Esophagus squamous epithelium (tissue), 5 donors: Measurements from ENCODE around the gene MYO9B. TPM values are rescaled to one million over a fixed set of nuclear protein-coding genes. Genes with fewer than 3 reads are reported as not detected.

Source experiments
- DNase-seq: peaks from one replicate; lab custom pipeline; 2025; lab: John Stamatoyannopoulos, UW
- H3K27ac ChIP-seq, 4 donors: fragments of 200-600 bp; sonication (generic); one replicate each; pipeline ENCODE4 v1.5.1; 2016 to 2019; ENCODE audit warnings: mild to moderate bottlenecking in 1 of 4
- H3K27me3 ChIP-seq, 4 donors: fragments of 200-600 bp; sonication (generic); 1 replicate in 3 of 4; 2 replicates in 1 of 4; pipeline versions ENCODE4 v1.5.1 to v1.6.0; 2017 to 2021; ENCODE audit warnings: antibody characterized with exemption in 1 of 4
- H3K36me3 ChIP-seq, 3 donors: fragments of 200-600 bp; sonication (generic); one replicate each; pipeline ENCODE4 v1.5.1; 2016 to 2019
- H3K4me1 ChIP-seq, 3 donors: fragments of 200-600 bp; sonication (generic); one replicate each; pipeline ENCODE4 v1.5.1; 2017 to 2019
- H3K4me3 ChIP-seq, 4 donors: fragments of 200-600 bp; sonication (generic); 1 replicate in 3 of 4; 2 replicates in 1 of 4; pipeline ENCODE4 v1.5.1; 2016 to 2019; ENCODE audit warnings: mild to moderate bottlenecking in 2 of 4, moderate library complexity in 1 of 4
- H3K9me3 ChIP-seq, 3 donors: fragments of 200-600 bp; sonication (generic); one replicate each; pipeline ENCODE4 v1.5.1; 2016 to 2019
- POLR2A ChIP-seq, 4 donors: fragments of 450-650 bp; IDR thresholded peaks; one replicate each; pipeline ENCODE4 v1.6.1; 2017; ENCODE audit warnings: antibody characterized with exemption in 4 of 4, mild to moderate bottlenecking in 4 of 4, moderate library complexity in 3 of 4
- WGBS, 2 donors: methylation state at CpG; one replicate each; pipeline ENCODE4 v1.1.5; 2018; 5-methylcytosine and 5-hydroxymethylcytosine counted together
- intact Hi-C: fragments of 100-400 bp; cut with DNase I; formaldehyde crosslinking; loops from one replicate; pipeline ENCODE4 v1.15.0; 2022
- total RNA-seq, 4 donors: library from RNA; depleted of rRNA; stranded (reverse); fragments of >200 nt; gene quantifications; one replicate each; pipeline ENCODE4 v1.1.0, GENCODE V29; 2016
- TF ChIP-seq, protein P1 (sequence below), 6 experiments: fragments of 450-650 bp in 4 of 6; fragments of 200-600 bp in 2 of 6; sonication (generic) in 2 of 6; IDR thresholded peaks; one replicate each; pipeline ENCODE4 v1.5.1; 2016 to 2019; ENCODE audit warnings: antibody characterized with exemption in 6 of 6, mild to moderate bottlenecking in 4 of 6, moderate library complexity in 4 of 6
- donor health status: DM: yes; HTN: yes; CAD: no.

The MYO9B gene
- total RNA-seq, 4 donors from 2014 or later, result 25.5 to 60.5 (median 39.5) TPM

- Histone ChIP-seq H3K36me3 (no peaks in the 10 kb centered on the region), H3K4me3 (no peak overlapping the region), H3K4me1 (peaks cover 0 to 1% (median 0%) of the 10 kb centered on the region in 3 donors), H3K27ac (no peak overlapping the region), H3K27me3 (no peaks in the 10 kb centered on the region), H3K9me3 (peaks cover 0 to 9% (median 0%) of the 10 kb centered on the region in 3 donors)
- no peak for TF ChIP-seq POLR2A (IDR thresholded peaks at IDR 0.05)
- TF ChIP-seq, protein P1, sequence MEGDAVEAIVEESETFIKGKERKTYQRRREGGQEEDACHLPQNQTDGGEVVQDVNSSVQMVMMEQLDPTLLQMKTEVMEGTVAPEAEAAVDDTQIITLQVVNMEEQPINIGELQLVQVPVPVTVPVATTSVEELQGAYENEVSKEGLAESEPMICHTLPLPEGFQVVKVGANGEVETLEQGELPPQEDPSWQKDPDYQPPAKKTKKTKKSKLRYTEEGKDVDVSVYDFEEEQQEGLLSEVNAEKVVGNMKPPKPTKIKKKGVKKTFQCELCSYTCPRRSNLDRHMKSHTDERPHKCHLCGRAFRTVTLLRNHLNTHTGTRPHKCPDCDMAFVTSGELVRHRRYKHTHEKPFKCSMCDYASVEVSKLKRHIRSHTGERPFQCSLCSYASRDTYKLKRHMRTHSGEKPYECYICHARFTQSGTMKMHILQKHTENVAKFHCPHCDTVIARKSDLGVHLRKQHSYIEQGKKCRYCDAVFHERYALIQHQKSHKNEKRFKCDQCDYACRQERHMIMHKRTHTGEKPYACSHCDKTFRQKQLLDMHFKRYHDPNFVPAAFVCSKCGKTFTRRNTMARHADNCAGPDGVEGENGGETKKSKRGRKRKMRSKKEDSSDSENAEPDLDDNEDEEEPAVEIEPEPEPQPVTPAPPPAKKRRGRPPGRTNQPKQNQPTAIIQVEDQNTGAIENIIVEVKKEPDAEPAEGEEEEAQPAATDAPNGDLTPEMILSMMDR (IDR thresholded peaks at IDR 0.05), result no peak
- 59 to 66% methylated on average over 5 to 9 of the region's 18 CpGs for WGBS, 2 donors
- intact Hi-C loops, result no loop called here
- no peak for DNase-seq
Measured at GRCh38 chr19:17255150-17255621, 179.6 kb downstream of the MYO9B start.

- H3K27me3 ChIP-seq, result no peaks in the 10 kb centered on the region
- H3K4me1 ChIP-seq, result peaks cover 0 to 7% (median 0%) of the 10 kb centered on the region in 3 donors
- H3K36me3 ChIP-seq, result no peaks in the 10 kb centered on the region
- H3K9me3 ChIP-seq, result peaks cover 0 to 9% (median 0%) of the 10 kb centered on the region in 3 donors
- intact Hi-C loops, result no loop called here
- DNase-seq, result no peak
- no peak overlapping the region for H3K27ac ChIP-seq
- H3K4me3 ChIP-seq, result no peak overlapping the region
- TF ChIP-seq, protein P1 (IDR thresholded peaks at IDR 0.05), result no peak
- no peak for TF ChIP-seq POLR2A (IDR thresholded peaks at IDR 0.05)
- 65 to 68% methylated on average over 2 of the region's 3 CpGs for WGBS, 2 donors
Measured at GRCh38 chr19:17256130-17256529, 180.6 kb downstream of the MYO9B start.

GRCh38 chr19:17259118-17259780 is 183.7 kb downstream of the MYO9B start:
- H3K27ac ChIP-seq, result no peak overlapping the region
- H3K4me3 ChIP-seq, result no peak overlapping the region
- H3K9me3 ChIP-seq, result peaks cover 0 to 9% (median 0%) of the 10 kb centered on the region in 3 donors
- no peaks in the 10 kb centered on the region for H3K27me3 ChIP-seq
- TF ChIP-seq POLR2A (IDR thresholded peaks at IDR 0.05), result no peak
- TF ChIP-seq, protein P1 (IDR thresholded peaks at IDR 0.05), result no peak
- no peak for DNase-seq
- peaks cover 0 to 8% (median 0%) of the 10 kb centered on the region in 3 donors for H3K4me1 ChIP-seq
- intact Hi-C loops, result no loop called here
- no peaks in the 10 kb centered on the region for H3K36me3 ChIP-seq
- 87 to 98% methylated on average over 5 to 8 of the region's 9 CpGs for WGBS, 2 donors

- intact Hi-C loops, result no loop called here
- Histone ChIP-seq H3K9me3 (peaks cover 0 to 9% (median 0%) of the 10 kb centered on the region in 3 donors), H3K4me1 (peaks cover 0 to 8% (median 0%) of the 10 kb centered on the region in 3 donors), H3K27ac (no peak overlapping the region), H3K27me3 (no peaks in the 10 kb centered on the region), H3K36me3 (no peaks in the 10 kb centered on the region), H3K4me3 (no peak overlapping the region)
- WGBS, 2 donors, result 80% methylated on average over 1 of the region's 1 CpG; no CpG with 5 or more reads in 1 of the 2 donors
- DNase-seq, result no peak
- no peak for TF ChIP-seq POLR2A (IDR thresholded peaks at IDR 0.05)
- TF ChIP-seq, protein P1 (IDR thresholded peaks at IDR 0.05), result no peak
Measured at GRCh38 chr19:17259934-17260333, 184.4 kb downstream of the MYO9B start.

GRCh38 chr19:17260842-17261325 is 185.3 kb downstream of the MYO9B start:
- Histone ChIP-seq H3K27me3 (no peaks in the 10 kb centered on the region), H3K27ac (no peak overlapping the region), H3K36me3 (no peaks in the 10 kb centered on the region), H3K9me3 (peaks cover 0 to 9% (median 0%) of the 10 kb centered on the region in 3 donors), H3K4me1 (peaks cover 0 to 12% (median 0%) of the 10 kb centered on the region in 3 donors), H3K4me3 (no peak overlapping the region)
- intact Hi-C loops, result no loop called here
- no peak for DNase-seq
- WGBS, 2 donors, result 7 to 17% methylated on average over 15 of the region's 15 CpGs
- TF ChIP-seq, protein P1 (IDR thresholded peaks at IDR 0.05), result peak; percentile 85 to 95 (median 90)
- TF ChIP-seq POLR2A (IDR thresholded peaks at IDR 0.05), result no peak
